NCI-H2196 (cell line): ENCODE results near the gene FKBP4.
A peak's percentile ranks its signal among the peaks of the same experiment; 100 is the strongest.

Experiments
- DNase-seq: peaks from one replicate; lab custom pipeline; 2025; ENCODE audit not compliant: unreplicated experiment; lab: John Stamatoyannopoulos, UW

Gene FKBP4

GRCh38 chr12:2812290-2813213 is 17.8 kb downstream of the FKBP4 start, which contains the start of gene ITFG2:
TSS of gene ITFG2 (plus strand) at chr12:2812668. CDS start at chr12:2812761, 93 bp downstream.
- DNase-seq = peak; percentile 91

GRCh38 chr12:2813214-2814185 is 18.7 kb downstream of the FKBP4 start:
- peak; percentile 14 for DNase-seq

GRCh38 chr12:2819810-2820209 is 25.0 kb downstream of the FKBP4 start:
- DNase-seq = no peak

GRCh38 chr12:2820432-2820831 is 25.7 kb downstream of the FKBP4 start:
- no peak for DNase-seq

- DNase-seq = no peak
Observed at GRCh38 chr12:2823483-2823882, 28.7 kb downstream of the FKBP4 start.

GRCh38 chr12:2824541-2824940 is 29.8 kb downstream of the FKBP4 start:
- DNase-seq = no peak

GRCh38 chr12:2825132-2825531 is 30.4 kb downstream of the FKBP4 start:
- no peak for DNase-seq

GRCh38 chr12:2826036-2826435 is 31.3 kb downstream of the FKBP4 start:
- no peak for DNase-seq

GRCh38 chr12:2826721-2827515 is 32.1 kb downstream of the FKBP4 start:
- DNase-seq = no peak

GRCh38 chr12:2829275-2829674 is 34.5 kb downstream of the FKBP4 start:
- no peak for DNase-seq

- no peak for DNase-seq
Observed at GRCh38 chr12:2832550-2833127, 37.9 kb downstream of the FKBP4 start.

GRCh38 chr12:2833327-2833726 is 38.6 kb downstream of the FKBP4 start:
- no peak for DNase-seq

GRCh38 chr12:2833810-2834209 is 39.0 kb downstream of the FKBP4 start:
- DNase-seq = no peak

GRCh38 chr12:2834581-2835491 is 40.1 kb downstream of the FKBP4 start, which contains the start of gene NRIP2:
TSS of gene NRIP2 (minus strand) at chr12:2835035. CDS start at chr12:2834983, 52 bp downstream.
- no peak for DNase-seq

GRCh38 chr12:2835691-2836403 is 41.1 kb downstream of the FKBP4 start:
- DNase-seq = no peak

- DNase-seq = no peak
Observed at GRCh38 chr12:2836574-2836973, 41.8 kb downstream of the FKBP4 start.

- DNase-seq = no peak
Observed at GRCh38 chr12:2841056-2841650, 46.4 kb downstream of the FKBP4 start.

GRCh38 chr12:2842948-2843347 is 48.2 kb downstream of the FKBP4 start:
- DNase-seq = no peak
